Esophagus muscularis mucosa (tissue), 4 donors: ENCODE results near the gene KRT80.

Source experiments
- EP300 ChIP-seq: sonication (generic); formaldehyde crosslinking; IDR thresholded peaks from one replicate; pipeline ENCODE4 v1.6.1; 2017; ENCODE audit warnings: antibody characterized with exemption
- POLR2A ChIP-seq: fragments of 450-650 bp; IDR thresholded peaks from one replicate; pipeline ENCODE4 v1.6.1; 2017; ENCODE audit warnings: antibody characterized with exemption, moderate library complexity, mild to moderate bottlenecking, low read depth
- POLR2AphosphoS5 ChIP-seq, 2 donors: sonication (generic); formaldehyde crosslinking; IDR thresholded peaks; one replicate each; pipeline ENCODE4 v1.6.1; 2017; ENCODE audit warnings: antibody characterized with exemption in 2 of 2
- TF ChIP-seq, protein P1 (sequence below), 3 experiments: fragments of 200-600 bp in 2 of 3; fragments of 450-650 bp in 1 of 3; sonication (generic) in 2 of 3; IDR thresholded peaks; one replicate each; pipeline ENCODE4 v1.5.1; 2017 to 2019; ENCODE audit warnings: antibody characterized with exemption in 3 of 3, mild to moderate bottlenecking in 2 of 3, moderate library complexity in 1 of 3

GRCh38 chr12:52228366-52228765, 36.6 kb upstream of the KRT80 start:
- TF ChIP-seq EP300 (no peak), POLR2A (no peak), POLR2AphosphoS5 (IDR thresholded peaks at IDR 0.05) (no peak)
- TF ChIP-seq, protein P1, sequence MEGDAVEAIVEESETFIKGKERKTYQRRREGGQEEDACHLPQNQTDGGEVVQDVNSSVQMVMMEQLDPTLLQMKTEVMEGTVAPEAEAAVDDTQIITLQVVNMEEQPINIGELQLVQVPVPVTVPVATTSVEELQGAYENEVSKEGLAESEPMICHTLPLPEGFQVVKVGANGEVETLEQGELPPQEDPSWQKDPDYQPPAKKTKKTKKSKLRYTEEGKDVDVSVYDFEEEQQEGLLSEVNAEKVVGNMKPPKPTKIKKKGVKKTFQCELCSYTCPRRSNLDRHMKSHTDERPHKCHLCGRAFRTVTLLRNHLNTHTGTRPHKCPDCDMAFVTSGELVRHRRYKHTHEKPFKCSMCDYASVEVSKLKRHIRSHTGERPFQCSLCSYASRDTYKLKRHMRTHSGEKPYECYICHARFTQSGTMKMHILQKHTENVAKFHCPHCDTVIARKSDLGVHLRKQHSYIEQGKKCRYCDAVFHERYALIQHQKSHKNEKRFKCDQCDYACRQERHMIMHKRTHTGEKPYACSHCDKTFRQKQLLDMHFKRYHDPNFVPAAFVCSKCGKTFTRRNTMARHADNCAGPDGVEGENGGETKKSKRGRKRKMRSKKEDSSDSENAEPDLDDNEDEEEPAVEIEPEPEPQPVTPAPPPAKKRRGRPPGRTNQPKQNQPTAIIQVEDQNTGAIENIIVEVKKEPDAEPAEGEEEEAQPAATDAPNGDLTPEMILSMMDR (IDR thresholded peaks at IDR 0.05): no peak
